GM23338 (cell line): ENCODE data around the gene ARSH. TPM values are rescaled to one million over a fixed set of nuclear protein-coding genes. Genes with fewer than 3 reads are reported as not detected.

ENCODE experiments used
- ATAC-seq: fragments of 200-7000 bp; cut with Tn5 transposase; 3 replicates; pipeline ENCODE4 v1.9.1; 2020
- DNase-seq: peaks from one replicate; pipeline ENCODE4 v3.0.0-alpha.2; 2015; ENCODE audit warnings: low spot score
- H2AFZ ChIP-seq: fragments of 200-600 bp; sonication (generic); 2 replicates; pipeline ENCODE4 v1.8.0; 2016; ENCODE audit warnings: antibody characterized with exemption, mild to moderate bottlenecking, moderate library complexity
- H3F3A ChIP-seq: fragments of 200-600 bp; sonication (generic); replicated peaks from 2 replicates; pipeline ENCODE4 v1.8.0; 2017; ENCODE audit warnings: antibody characterized with exemption, mixed run types, low read depth
- H3K27ac ChIP-seq: fragments of 200-600 bp; sonication (generic); 2 replicates; pipeline ENCODE4 v1.6.1; 2016; ENCODE audit warnings: low read depth
- H3K27me3 ChIP-seq: fragments of 200-600 bp; sonication (generic); 2 replicates; pipeline ENCODE4 v1.8.0; 2016; ENCODE audit warnings: mild to moderate bottlenecking, mixed run types, moderate library complexity; ENCODE audit not compliant: insufficient read depth
- H3K36me3 ChIP-seq: fragments of 200-600 bp; sonication (generic); 2 replicates; pipeline ENCODE4 v1.8.0; 2016; ENCODE audit warnings: mild to moderate bottlenecking; ENCODE audit not compliant: insufficient read depth
- H3K4me1 ChIP-seq: fragments of 200-600 bp; sonication (generic); 2 replicates; pipeline ENCODE4 v1.8.0; 2016; ENCODE audit warnings: mild to moderate bottlenecking, moderate library complexity; ENCODE audit not compliant: insufficient read depth
- H3K4me2 ChIP-seq: fragments of 200-600 bp; sonication (generic); 2 replicates; pipeline ENCODE4 v1.7.1; 2017; ENCODE audit warnings: mixed run types
- H3K4me3 ChIP-seq: fragments of 200-600 bp; sonication (generic); 2 replicates; pipeline ENCODE4 v1.6.1; 2016; ENCODE audit warnings: mixed run types
- H3K79me2 ChIP-seq: fragments of 200-600 bp; sonication (generic); replicated peaks from 2 replicates; pipeline ENCODE4 v1.8.0; 2017; ENCODE audit warnings: mild to moderate bottlenecking; ENCODE audit not compliant: insufficient read depth
- H3K9me2 ChIP-seq: fragments of 200-600 bp; sonication (generic); 2 replicates; pipeline ENCODE4 v1.8.0; 2017; ENCODE audit not compliant: insufficient read depth
- H4K20me1 ChIP-seq: fragments of 200-600 bp; sonication (generic); replicated peaks from 2 replicates; pipeline ENCODE4 v1.8.0; 2017; ENCODE audit warnings: mild to moderate bottlenecking; ENCODE audit not compliant: insufficient read depth
- H3K27ac Mint-ChIP-seq: 2 replicates; pipeline ENCODE4 v1.8.0; 2020; ENCODE audit warnings: inconsistent platforms, mild to moderate bottlenecking, moderate library complexity, mixed read lengths
- H3K27me3 Mint-ChIP-seq: 3 replicates; pipeline ENCODE4 v1.8.0; 2022; ENCODE audit warnings: low read depth, mild to moderate bottlenecking, moderate library complexity, mixed read lengths, inconsistent platforms; ENCODE audit not compliant: insufficient read depth, poor library complexity
- H3K36me3 Mint-ChIP-seq: 3 replicates; pipeline ENCODE4 v1.8.0; 2021; ENCODE audit warnings: low read depth, mild to moderate bottlenecking, inconsistent platforms, moderate library complexity, mixed read lengths
- H3K4me1 Mint-ChIP-seq: 3 replicates; pipeline ENCODE4 v1.8.0; 2020; ENCODE audit warnings: mild to moderate bottlenecking, inconsistent platforms, mixed read lengths
- H3K4me3 Mint-ChIP-seq: 3 replicates; pipeline ENCODE4 v1.8.0; 2021; ENCODE audit warnings: moderate library complexity, mild to moderate bottlenecking, inconsistent platforms, mixed read lengths
- H3K9me3 Mint-ChIP-seq: 3 replicates; pipeline ENCODE4 v1.8.0; 2020; ENCODE audit warnings: moderate library complexity, mild to moderate bottlenecking, inconsistent platforms, mixed read lengths
- CREB1 ChIP-seq: fragments of 250-450 bp; sonication (Bioruptor Pico); IDR thresholded peaks from 2 replicates; pipeline ENCODE4 v1.5.0; 2020; ENCODE audit warnings: low read depth, mild to moderate bottlenecking, moderate library complexity
- CTCF ChIP-seq, 2 experiments: fragments of 200-600 bp in 1 of 2; sonication (generic) in 1 of 2; conservative IDR thresholded peaks; 2 replicates each; pipeline versions ENCODE4 v1.5.1 to v1.6.1; 2016 to 2017; ENCODE audit warnings: antibody characterized with exemption in 2 of 2, low read depth in 2 of 2, mild to moderate bottlenecking in 2 of 2, moderate library complexity in 1 of 2
- ETS1 ChIP-seq: IDR thresholded peaks from 2 replicates; pipeline ENCODE4 v1.6.1; 2016; ENCODE audit warnings: antibody characterized with exemption
- EZH2 ChIP-seq: fragments of 200-600 bp; sonication (generic); IDR thresholded peaks from one replicate; pipeline ENCODE4 v1.8.0; 2017; ENCODE audit warnings: antibody characterized with exemption, mild to moderate bottlenecking, low read depth; ENCODE audit not compliant: unreplicated experiment
- EZH2phosphoT487 ChIP-seq: fragments of 200-600 bp; sonication (generic); IDR thresholded peaks from one replicate; pipeline ENCODE4 v1.8.1; 2018; ENCODE audit warnings: antibody characterized with exemption; ENCODE audit not compliant: unreplicated experiment
- JUNB ChIP-seq: IDR thresholded peaks from one replicate; pipeline ENCODE4 v1.6.1; 2016; ENCODE audit warnings: antibody characterized with exemption; ENCODE audit not compliant: unreplicated experiment
- NANOG ChIP-seq: IDR thresholded peaks from 2 replicates; pipeline ENCODE4 v1.6.1; 2016; ENCODE audit warnings: antibody characterized with exemption, borderline replicate concordance
- POLR2AphosphoS5 ChIP-seq: IDR thresholded peaks from 2 replicates; pipeline ENCODE4 v1.6.1; 2016; ENCODE audit warnings: antibody characterized with exemption, low read depth
- REST ChIP-seq: IDR thresholded peaks from one replicate; pipeline ENCODE4 v1.6.1; 2018; ENCODE audit warnings: antibody characterized with exemption; ENCODE audit not compliant: unreplicated experiment
- STAT1 ChIP-seq: IDR thresholded peaks from one replicate; pipeline ENCODE4 v1.6.1; 2016; ENCODE audit warnings: antibody characterized with exemption; ENCODE audit not compliant: unreplicated experiment
- ZNF114 ChIP-seq: fragments of 250-450 bp; sonication (Bioruptor Pico); IDR thresholded peaks from 2 replicates; pipeline ENCODE4 v1.5.0; 2020; ENCODE audit warnings: mild to moderate bottlenecking, moderate library complexity
- ZNF331 ChIP-seq: fragments of 250-450 bp; sonication (Bioruptor Pico); IDR thresholded peaks from 2 replicates; pipeline ENCODE4 v1.5.0; 2020; ENCODE audit warnings: low read depth, mild to moderate bottlenecking, moderate library complexity
- ZNF462 ChIP-seq: fragments of 250-450 bp; sonication (Bioruptor Pico); IDR thresholded peaks from 2 replicates; pipeline ENCODE4 v1.5.0; 2020; ENCODE audit warnings: mild to moderate bottlenecking, moderate library complexity
- polyA plus RNA-seq: library from polyadenylated mRNA; unstranded; fragments of >200 nt; fragmentation: Nextera tagmentation; extraction: Ambion mirVana; gene quantifications from 2 replicates; pipeline ENCODE4 v1.2.1, GENCODE V29; 2016
- total RNA-seq: library from RNA; depleted of rRNA; stranded (reverse); fragments of >200 nt; shearing (Covaris generic); gene quantifications from 2 replicates; pipeline ENCODE4 v1.2.3, GENCODE V29; 2014

Gene ARSH
- total and polyA plus RNA-seq, 2 experiments from 2014 or later = not detected

- Mint-ChIP-seq H3K27me3 (peaks cover 3% of the 10 kb centered on the region), H3K9me3 (peaks cover 9% of the 10 kb centered on the region), H3K4me1 (peaks cover 17% of the 10 kb centered on the region), H3K36me3 (no peaks in the 10 kb centered on the region), H3K4me3 (no peak overlapping the region), H3K27ac (no peak overlapping the region)
- Histone ChIP-seq H3K27ac (no peak overlapping the region), H3K79me2 (no peaks in the 10 kb centered on the region), H3K9me2 (no peaks in the 10 kb centered on the region), H3K4me1 (peaks cover 7% of the 10 kb centered on the region; the same call in 1 of the 2 replicates), H3K4me2 (no peak overlapping the region), H3K36me3 (no peaks in the 10 kb centered on the region), H3K27me3 (no peaks in the 10 kb centered on the region), H4K20me1 (no peaks in the 10 kb centered on the region), H2AFZ (no peak overlapping the region), H3F3A (no peaks in the 10 kb centered on the region), H3K4me3 (no peak overlapping the region)
- TF ChIP-seq STAT1 = no peak
- TF ChIP-seq EZH2phosphoT487 = no peak
- TF ChIP-seq EZH2 = no peak
- no peak for TF ChIP-seq ETS1
- no peak for TF ChIP-seq CREB1
- no peak for TF ChIP-seq POLR2AphosphoS5
- no peak for TF ChIP-seq ZNF462 (CRISPR knock-in tag)
- no peak for TF ChIP-seq REST
- TF ChIP-seq CTCF (conservative IDR thresholded peaks at IDR 0.05; ENCODE audit: low read depth in 2 of 2) = no peak
- no peak for TF ChIP-seq NANOG
- TF ChIP-seq ZNF114 = no peak
- no peak for TF ChIP-seq ZNF331 (CRISPR knock-in tag)
- TF ChIP-seq JUNB = no peak
- DNase-seq (no peak), ATAC-seq (no peak)
These were observed 38.8 kb upstream of the ARSH start for GRCh38 chrX:2967584-2967983.
